Left lung (tissue), 10 donors: Measurements from ENCODE around the gene TMEM229B. TPM values are rescaled to one million over a fixed set of nuclear protein-coding genes. Genes with fewer than 3 reads are reported as not detected.

ENCODE experiments used
- ATAC-seq: fragments of 200-7000 bp; cut with Tn5 transposase; one replicate; pipeline ENCODE4 v1.9.1; 2020; ENCODE audit warnings: moderate library complexity
- DNase-seq, 4 donors: peaks; one replicate each; pipeline ENCODE4 v3.0.0-alpha.2; 2013 to 2020
- H3K27ac ChIP-seq, 2 donors: fragments of 200-600 bp; sonication (generic) in 1 of 2; one replicate each; pipeline versions ENCODE4 v1.5.0 to v1.8.0; 2020 to 2021
- H3K27me3 ChIP-seq, 2 donors: fragments of 200-600 bp; sonication (generic) in 1 of 2; one replicate each; pipeline versions ENCODE4 v1.5.0 to v1.8.0; 2020 to 2021
- H3K36me3 ChIP-seq, 2 donors: fragments of 200-600 bp; sonication (generic) in 1 of 2; one replicate each; pipeline versions ENCODE4 v1.5.0 to v1.8.0; 2020 to 2021
- H3K4me1 ChIP-seq, 2 donors: fragments of 200-600 bp; one replicate each; pipeline ENCODE4 v1.8.0; 2021
- H3K4me3 ChIP-seq, 2 donors: fragments of 200-600 bp; sonication (generic) in 1 of 2; one replicate each; pipeline versions ENCODE4 v1.5.0 to v1.8.0; 2020 to 2021; ENCODE audit warnings: mild to moderate bottlenecking in 1 of 2
- H3K9me3 ChIP-seq, 2 donors: fragments of 200-600 bp; sonication (generic) in 1 of 2; one replicate each; pipeline versions ENCODE4 v1.5.0 to v1.8.0; 2020 to 2021
- intact Hi-C, 2 donors: fragments of 100-400 bp; cut with DNase I; formaldehyde crosslinking; loops; one replicate each; pipeline versions ENCODE4 v1.11.2 to v1.14.2; 2022
- polyA plus RNA-seq, 6 donors: library from polyadenylated mRNA; unstranded; fragments of 120-200 nt; gene quantifications; one replicate each; pipeline ENCODE4 v1.2.1, GENCODE V29; 2013; ENCODE audit not compliant: insufficient read length in 6 of 6
- total RNA-seq, 2 donors: library from RNA; stranded (reverse); fragmentation: NEBNext Ultra II Directional; extraction: Animal tissue kit (Norgen Biotek cat#: 25700); gene quantifications; one replicate each; pipeline ENCODE4 v1.2.1, GENCODE V29; 2021
- TF ChIP-seq, protein P1 (sequence below), 2 donors: fragments of 200-600 bp; sonication (generic) in 1 of 2; IDR thresholded peaks; one replicate each; pipeline versions ENCODE4 v1.5.0 to v1.8.0; 2021; ENCODE audit warnings: antibody characterized with exemption in 2 of 2
- donor health status: DM: no; HTN: yes; CAD: no.
- donor health status: DM: no; HTN: no; CAD: no.

TMEM229B gene
- total and polyA plus RNA-seq, 8 donors = 0.39 to 7.7 (median 0.77) TPM

DNA sequence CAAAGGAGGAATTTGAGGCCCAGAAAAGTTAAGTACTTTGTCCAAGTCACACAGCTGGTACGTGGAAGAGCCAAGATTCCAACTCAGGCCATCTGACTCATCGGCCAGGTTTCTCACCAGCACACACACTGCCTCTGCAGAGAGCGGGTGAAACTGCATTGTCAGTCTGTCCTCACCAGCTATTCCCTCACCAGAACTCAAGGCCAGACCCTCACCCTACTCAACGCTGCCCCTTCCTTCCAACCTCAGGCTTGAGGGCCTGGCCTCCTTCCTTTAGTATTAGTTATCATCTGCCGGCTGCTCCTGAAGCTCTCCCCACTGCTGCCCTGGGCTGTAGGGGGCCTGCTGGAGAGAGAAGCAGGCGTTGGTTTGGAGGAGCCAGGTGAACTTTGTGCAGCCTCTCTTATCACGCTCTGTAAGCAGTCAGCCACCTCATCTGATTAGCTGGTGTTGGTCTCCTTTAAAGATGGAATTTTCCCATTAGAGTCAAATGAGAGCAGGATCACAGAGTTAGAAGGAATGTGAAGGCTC is 60.0 kb downstream of the TMEM229B start:
- Histone ChIP-seq H3K9me3 (no peaks in the 10 kb centered on the region), H3K4me1 (peaks cover 2 to 3% of the 10 kb centered on the region in 2 donors), H3K36me3 (no peaks in the 10 kb centered on the region), H3K27me3 (peaks cover 0 to 15% of the 10 kb centered on the region in 2 donors), H3K27ac (no peak overlapping the region), H3K4me3 (no peak overlapping the region)
- TF ChIP-seq, protein P1, sequence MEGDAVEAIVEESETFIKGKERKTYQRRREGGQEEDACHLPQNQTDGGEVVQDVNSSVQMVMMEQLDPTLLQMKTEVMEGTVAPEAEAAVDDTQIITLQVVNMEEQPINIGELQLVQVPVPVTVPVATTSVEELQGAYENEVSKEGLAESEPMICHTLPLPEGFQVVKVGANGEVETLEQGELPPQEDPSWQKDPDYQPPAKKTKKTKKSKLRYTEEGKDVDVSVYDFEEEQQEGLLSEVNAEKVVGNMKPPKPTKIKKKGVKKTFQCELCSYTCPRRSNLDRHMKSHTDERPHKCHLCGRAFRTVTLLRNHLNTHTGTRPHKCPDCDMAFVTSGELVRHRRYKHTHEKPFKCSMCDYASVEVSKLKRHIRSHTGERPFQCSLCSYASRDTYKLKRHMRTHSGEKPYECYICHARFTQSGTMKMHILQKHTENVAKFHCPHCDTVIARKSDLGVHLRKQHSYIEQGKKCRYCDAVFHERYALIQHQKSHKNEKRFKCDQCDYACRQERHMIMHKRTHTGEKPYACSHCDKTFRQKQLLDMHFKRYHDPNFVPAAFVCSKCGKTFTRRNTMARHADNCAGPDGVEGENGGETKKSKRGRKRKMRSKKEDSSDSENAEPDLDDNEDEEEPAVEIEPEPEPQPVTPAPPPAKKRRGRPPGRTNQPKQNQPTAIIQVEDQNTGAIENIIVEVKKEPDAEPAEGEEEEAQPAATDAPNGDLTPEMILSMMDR (IDR thresholded peaks at IDR 0.05) = no peak
- no peak for DNase-seq
- no peak for ATAC-seq
- intact Hi-C loops = loop anchor here in 1 of 2 donors (5.0 kb wide), 1 partner anchor 144 kb away; no protein-coding TSS in a partner anchor

DNA sequence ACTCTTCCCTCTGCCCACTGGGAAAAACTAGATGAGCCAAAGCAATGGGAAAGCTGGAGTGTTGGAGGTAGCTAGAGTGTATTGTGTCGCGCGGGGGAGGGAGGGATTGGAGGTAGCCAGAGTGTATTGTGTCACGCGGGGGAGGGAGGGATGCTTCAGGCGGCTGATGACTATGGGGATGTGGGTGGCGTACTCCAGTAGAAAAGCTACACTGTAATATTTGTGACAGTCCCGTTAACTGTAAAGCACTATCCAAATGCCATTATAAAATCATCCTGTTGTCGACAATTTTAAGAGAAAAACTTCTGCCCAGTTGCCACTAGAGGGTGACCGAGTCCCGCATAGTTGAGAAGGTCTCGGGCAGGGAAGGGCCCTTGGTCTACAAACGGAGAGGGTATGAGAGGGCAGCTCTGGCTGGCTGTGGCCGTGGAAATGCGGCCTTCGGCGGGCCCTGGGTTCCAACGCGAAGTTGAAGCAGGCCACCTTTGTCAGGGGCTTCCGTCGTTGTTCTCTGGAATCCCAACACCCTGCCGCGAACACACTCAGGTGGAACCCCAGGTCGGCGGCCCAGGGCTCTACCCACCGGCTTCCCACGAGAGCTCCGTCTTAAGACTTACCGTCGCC is 61.4 kb downstream of the TMEM229B start:
- TF ChIP-seq, protein P1 (IDR thresholded peaks at IDR 0.05) = peak; percentile 53 to 75
- Histone ChIP-seq H3K27ac (no peak overlapping the region), H3K27me3 (peaks cover 0 to 15% of the 10 kb centered on the region in 2 donors), H3K4me1 (peaks cover 2 to 3% of the 10 kb centered on the region in 2 donors), H3K36me3 (no peaks in the 10 kb centered on the region), H3K4me3 (no peak overlapping the region), H3K9me3 (no peaks in the 10 kb centered on the region)
- ATAC-seq (peak; percentile 95), DNase-seq (peak in 3 of 4 donors; percentile 55 to 87 (median 64))
- intact Hi-C loops = loop anchor here in 1 of 2 donors (5.0 kb wide), 1 partner anchor 145 kb away; no protein-coding TSS in a partner anchor

DNA sequence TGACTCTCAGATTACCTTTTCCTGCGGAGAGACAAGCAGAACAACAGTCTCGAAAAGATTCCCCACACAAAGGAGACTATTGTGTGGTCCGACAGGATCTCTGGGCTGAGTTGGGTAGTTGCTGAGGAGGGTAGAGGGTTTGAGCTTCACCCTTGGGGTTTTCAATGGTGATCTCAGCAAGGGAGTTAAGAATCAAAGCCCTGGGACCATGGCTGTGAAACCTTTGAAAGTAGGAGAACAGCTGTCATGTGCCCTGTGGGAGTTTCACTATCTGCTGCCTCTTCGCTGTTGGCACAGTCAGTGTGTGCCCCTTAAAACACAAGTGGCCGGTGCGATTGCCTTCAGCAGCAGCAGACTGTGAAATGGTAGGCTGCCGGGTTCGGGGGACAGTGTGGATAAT is 62.4 kb downstream of the TMEM229B start:
- TF ChIP-seq, protein P1 (IDR thresholded peaks at IDR 0.05) = no peak
- no peak for DNase-seq
- H3K27me3 ChIP-seq = peaks cover 0 to 15% of the 10 kb centered on the region in 2 donors
- no peak overlapping the region for H3K4me3 ChIP-seq
- H3K4me1 ChIP-seq = peaks cover 2 to 3% of the 10 kb centered on the region in 2 donors
- H3K36me3 ChIP-seq = no peaks in the 10 kb centered on the region
- no peak overlapping the region for H3K27ac ChIP-seq
- ATAC-seq = no peak
- intact Hi-C loops = loop anchor here in 1 of 2 donors (5.0 kb wide), 1 partner anchor 146 kb away; no protein-coding TSS in a partner anchor
- no peaks in the 10 kb centered on the region for H3K9me3 ChIP-seq

DNA sequence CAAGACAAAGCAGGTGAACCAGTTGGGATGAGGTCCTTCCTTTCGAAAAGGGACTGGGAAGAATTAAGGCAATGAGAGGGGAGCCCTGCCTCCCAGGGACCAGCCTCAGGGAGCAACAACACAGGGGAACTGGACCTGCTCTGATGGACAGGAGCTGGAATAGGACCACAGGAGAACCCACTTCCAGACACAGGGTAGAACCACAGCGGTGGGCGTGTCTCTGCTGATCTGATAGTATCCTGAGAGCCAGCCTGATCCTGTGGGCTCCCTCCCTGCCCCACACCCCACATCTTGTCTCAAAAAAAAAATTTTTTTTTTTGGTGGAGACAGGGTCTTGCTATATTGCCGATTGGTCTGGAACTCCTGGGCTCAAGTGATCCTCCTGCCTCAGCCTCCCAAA is 62.9 kb downstream of the TMEM229B start:
- Histone ChIP-seq H3K36me3 (no peaks in the 10 kb centered on the region), H3K4me1 (peaks cover 2 to 3% of the 10 kb centered on the region in 2 donors), H3K27me3 (peaks cover 0 to 15% of the 10 kb centered on the region in 2 donors), H3K4me3 (no peak overlapping the region), H3K27ac (no peak overlapping the region), H3K9me3 (no peaks in the 10 kb centered on the region)
- ATAC-seq (no peak), DNase-seq (no peak)
- intact Hi-C loops = loop anchor here in 1 of 2 donors (5.0 kb wide), 1 partner anchor 147 kb away; no protein-coding TSS in a partner anchor
- TF ChIP-seq, protein P1 (IDR thresholded peaks at IDR 0.05) = no peak

DNA sequence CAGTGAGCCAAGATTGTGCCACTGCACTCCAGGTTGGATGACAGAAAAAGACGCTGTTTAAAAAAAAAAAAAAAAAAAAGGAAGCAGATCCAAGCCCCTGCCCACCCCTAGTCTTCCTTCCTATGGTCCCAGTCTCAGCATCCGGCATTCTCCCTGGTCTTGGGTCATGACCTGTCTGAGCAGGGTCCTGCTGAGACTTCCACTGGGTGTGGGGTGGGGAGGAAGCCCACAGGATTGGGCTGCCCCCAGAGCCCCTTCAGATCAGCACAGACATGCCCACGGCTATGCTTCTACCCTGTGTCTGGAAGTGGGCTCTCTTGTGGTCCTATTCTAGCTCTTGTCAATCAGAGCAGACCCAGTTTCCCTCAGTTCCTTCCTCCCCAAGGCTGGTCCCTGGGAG is 64.0 kb downstream of the TMEM229B start:
- Histone ChIP-seq H3K9me3 (no peaks in the 10 kb centered on the region), H3K4me1 (peaks cover under 1 to 3% of the 10 kb centered on the region in 2 donors), H3K27me3 (peaks cover 0 to 15% of the 10 kb centered on the region in 2 donors), H3K27ac (no peak overlapping the region), H3K4me3 (no peak overlapping the region), H3K36me3 (no peaks in the 10 kb centered on the region)
- intact Hi-C loops = no loop called here
- no peak for ATAC-seq
- TF ChIP-seq, protein P1 (IDR thresholded peaks at IDR 0.05) = no peak
- DNase-seq = no peak
